VCaP (cell line): ENCODE data around the gene PHF21A.

ENCODE experiments used
- H3K27ac ChIP-seq: fragments of 450-650 bp; 2 replicates; pipeline ENCODE4 v1.5.1; 2017
- CTCF ChIP-seq: fragments of 450-650 bp; conservative IDR thresholded peaks from 2 replicates; pipeline ENCODE4 v1.5.1; 2017; ENCODE audit warnings: mild to moderate bottlenecking, moderate library complexity

PHF21A gene

GRCh38 chr11:45930951-45931570, 190.2 kb downstream of the PHF21A start:
- H3K27ac ChIP-seq, result peak overlapping the region; percentile 24; the same call in 1 of the 2 replicates
- no peak for TF ChIP-seq CTCF

- TF ChIP-seq CTCF, result no peak
- peak overlapping the region; percentile 24 for H3K27ac ChIP-seq
Measured at GRCh38 chr11:45930031-45930794, 191.0 kb downstream of the PHF21A start.

GRCh38 chr11:45929486-45930030, 191.7 kb downstream of the PHF21A start:
- TF ChIP-seq CTCF, result no peak
- H3K27ac ChIP-seq, result peak overlapping the region; percentile 24

GRCh38 chr11:45928535-45929215, 192.6 kb downstream of the PHF21A start:
- no peak for TF ChIP-seq CTCF
- H3K27ac ChIP-seq, result no peak overlapping the region

- no peak overlapping the region for H3K27ac ChIP-seq
- no peak for TF ChIP-seq CTCF
Measured at GRCh38 chr11:45927684-45928413, 193.4 kb downstream of the PHF21A start.

GRCh38 chr11:45927332-45927683, 193.9 kb downstream of the PHF21A start:
- TF ChIP-seq CTCF, result no peak
- no peak overlapping the region for H3K27ac ChIP-seq
